Type B pancreatic cell (in vitro differentiated cells): ENCODE data around the gene GID4. TPM values are rescaled to one million over a fixed set of nuclear protein-coding genes. Genes with fewer than 3 reads are reported as not detected.

Source experiments
- DNase-seq: peaks from one replicate; pipeline ENCODE4 v3.0.0; 2021; ENCODE audit warnings: mixed read lengths; ENCODE audit not compliant: unreplicated experiment; ENCODE audit errors: extremely low spot score
- H3K27ac Mint-ChIP-seq: 2 replicates; pipeline ENCODE4 v1.8.0; 2021; ENCODE audit warnings: mild to moderate bottlenecking, mixed read lengths
- H3K27me3 Mint-ChIP-seq: 2 replicates; pipeline ENCODE4 v1.8.0; 2021; ENCODE audit warnings: mixed read lengths
- H3K36me3 Mint-ChIP-seq: 2 replicates; pipeline ENCODE4 v1.8.0; 2021; ENCODE audit warnings: mixed read lengths
- H3K4me1 Mint-ChIP-seq: one replicate; pipeline ENCODE4 v1.8.0; 2021; ENCODE audit warnings: mixed read lengths; ENCODE audit not compliant: unreplicated experiment
- H3K4me3 Mint-ChIP-seq: 2 replicates; pipeline ENCODE4 v1.8.0; 2021; ENCODE audit warnings: mild to moderate bottlenecking, mixed read lengths
- H3K9me3 Mint-ChIP-seq: 2 replicates; pipeline ENCODE4 v1.8.0; 2021; ENCODE audit warnings: mixed read lengths
- CTCF ChIP-seq: fragments of 200-600 bp; sonication (generic); conservative IDR thresholded peaks from 2 replicates; pipeline ENCODE4 v1.5.0; 2021; ENCODE audit warnings: antibody characterized with exemption, mild to moderate bottlenecking
- total RNA-seq: library from RNA; stranded (reverse); gene quantifications from 2 replicates; pipeline ENCODE4 v1.2.1, GENCODE V29; 2021; ENCODE audit warnings: low replicate concordance

Gene GID4
- total RNA-seq, 1 donor from 2014 or later = 13.2 TPM

DNA sequence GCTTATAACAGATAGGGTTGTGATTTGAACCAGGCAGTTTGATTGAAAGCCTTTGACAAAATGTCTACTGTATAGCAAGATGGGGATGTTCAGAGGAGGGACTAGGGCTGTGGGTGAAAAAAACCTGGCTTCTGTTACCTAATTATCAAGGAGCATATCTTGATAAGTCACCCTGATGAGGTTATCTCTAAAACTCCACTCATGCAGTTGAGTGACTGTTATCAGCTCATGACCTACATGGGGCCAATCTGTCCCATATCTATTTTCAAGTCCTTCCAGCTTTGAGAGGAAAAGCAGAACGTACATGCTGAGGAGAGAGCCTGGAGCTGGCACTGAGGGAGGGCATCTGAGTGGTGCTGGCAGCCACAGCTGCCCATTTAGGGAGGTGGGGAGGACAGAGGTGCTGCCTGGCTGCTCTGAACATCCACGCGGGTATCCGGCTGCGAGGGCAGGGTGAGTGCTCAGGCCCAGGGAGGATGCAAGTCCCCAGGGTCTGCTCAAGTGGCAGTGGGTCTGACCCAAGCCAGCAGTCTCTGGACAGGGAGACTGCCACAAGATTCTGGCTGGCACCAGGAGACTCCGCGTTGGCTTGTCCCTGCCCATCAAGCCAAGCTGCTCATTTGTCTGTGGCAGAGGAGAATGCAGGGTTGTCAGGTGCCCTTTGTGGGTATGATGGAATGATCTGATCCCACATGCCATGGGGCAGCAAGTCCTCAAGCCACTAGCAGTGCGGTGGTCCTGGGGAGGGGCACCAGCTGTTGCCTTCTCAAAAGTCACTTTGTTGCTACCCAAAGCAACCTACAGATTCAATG lies 29.4 kb upstream of the GID4 start:
- Mint-ChIP-seq H3K9me3 (no peaks in the 10 kb centered on the region), H3K36me3 (peaks cover 9% of the 10 kb centered on the region), H3K27me3 (no peaks in the 10 kb centered on the region), H3K27ac (no peak overlapping the region), H3K4me1 (no peaks in the 10 kb centered on the region), H3K4me3 (no peak overlapping the region)
- TF ChIP-seq CTCF = no peak
- DNase-seq = no peak

- Mint-ChIP-seq H3K9me3 (no peaks in the 10 kb centered on the region), H3K4me3 (no peak overlapping the region), H3K27ac (no peak overlapping the region), H3K4me1 (no peaks in the 10 kb centered on the region), H3K27me3 (no peaks in the 10 kb centered on the region), H3K36me3 (peaks cover 10% of the 10 kb centered on the region)
- DNase-seq = no peak
- TF ChIP-seq CTCF = no peak
Measured at GRCh38 chr17:18011286-18011685, 27.9 kb upstream of the GID4 start.

DNA sequence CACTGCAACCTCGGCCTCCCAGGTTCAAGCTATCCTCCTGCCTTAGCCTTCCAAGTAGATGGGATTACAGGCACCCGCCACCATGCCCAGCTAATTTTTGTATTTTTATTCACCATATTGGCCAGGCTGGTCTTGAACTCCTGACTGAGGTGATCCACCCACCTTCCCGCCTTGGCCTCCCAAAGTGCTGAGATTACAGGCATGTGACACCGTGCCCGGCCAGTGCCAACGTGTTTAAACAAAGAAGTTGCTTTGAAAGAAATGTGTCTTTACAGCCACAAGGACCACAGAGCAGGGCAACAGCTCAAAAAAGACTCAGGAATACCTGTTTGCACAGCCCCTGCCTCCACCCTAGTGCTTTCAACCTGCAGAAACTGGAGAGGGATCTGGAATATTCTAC lies 25.2 kb upstream of the GID4 start:
- no peaks in the 10 kb centered on the region for H3K9me3 Mint-ChIP-seq
- H3K4me3 Mint-ChIP-seq = no peak overlapping the region
- H3K36me3 Mint-ChIP-seq = peaks cover 6% of the 10 kb centered on the region
- DNase-seq = no peak
- TF ChIP-seq CTCF = no peak
- no peak overlapping the region for H3K27ac Mint-ChIP-seq
- no peaks in the 10 kb centered on the region for H3K27me3 Mint-ChIP-seq
- H3K4me1 Mint-ChIP-seq = peaks cover 4% of the 10 kb centered on the region

GRCh38 chr17:18015593-18015992 lies 23.6 kb upstream of the GID4 start:
- H3K4me1 Mint-ChIP-seq = peaks cover 12% of the 10 kb centered on the region
- H3K4me3 Mint-ChIP-seq = no peak overlapping the region
- DNase-seq = no peak
- H3K36me3 Mint-ChIP-seq = peaks cover 6% of the 10 kb centered on the region
- TF ChIP-seq CTCF = no peak
- no peaks in the 10 kb centered on the region for H3K27me3 Mint-ChIP-seq
- no peak overlapping the region for H3K27ac Mint-ChIP-seq
- H3K9me3 Mint-ChIP-seq = no peaks in the 10 kb centered on the region

DNA sequence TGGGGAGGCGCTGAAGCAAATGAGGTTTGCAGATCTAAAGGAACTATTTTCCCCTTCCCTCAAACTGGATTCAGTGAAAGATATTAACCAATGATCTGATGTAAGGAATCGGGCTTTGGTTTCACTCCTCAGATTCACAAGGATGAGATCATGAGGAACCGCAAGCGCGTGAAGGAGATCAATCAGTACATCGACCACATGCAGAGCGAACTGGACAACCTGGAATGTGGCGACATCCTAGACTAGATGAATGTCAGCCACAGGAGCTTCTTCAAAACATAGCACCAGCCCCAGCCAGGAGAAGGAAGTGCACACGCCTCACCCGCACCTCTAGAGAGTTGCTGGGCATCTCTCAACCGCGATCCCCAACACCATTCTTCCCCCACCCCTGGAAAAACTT lies 22.8 kb upstream of the GID4 start:
- no peaks in the 10 kb centered on the region for H3K27me3 Mint-ChIP-seq
- peaks cover 6% of the 10 kb centered on the region for H3K36me3 Mint-ChIP-seq

More for the DNA sequence above, 22.8 kb upstream of the GID4 start:
- DNase-seq = no peak
- no peak for TF ChIP-seq CTCF
- Mint-ChIP-seq H3K4me3 (no peak overlapping the region), H3K4me1 (peaks cover 12% of the 10 kb centered on the region), H3K27ac (no peak overlapping the region), H3K9me3 (no peaks in the 10 kb centered on the region)
